Forelimb muscle (tissue), 1 donor: ENCODE measurements around the gene PTTG1IP2. TPM values are rescaled to one million over a fixed set of nuclear protein-coding genes. Genes with fewer than 3 reads are reported as not detected.

ENCODE experiments used
- DNase-seq: peaks from one replicate; pipeline ENCODE4 v3.0.0-alpha.2; 2013; ENCODE audit warnings: low read depth
- polyA plus RNA-seq: library from polyadenylated mRNA; unstranded; fragments of 120-200 nt; gene quantifications from one replicate; pipeline ENCODE4 v1.2.1, GENCODE V29; 2013; ENCODE audit not compliant: insufficient read length

Gene PTTG1IP2
- polyA plus RNA-seq, 1 donor: not detected

DNA sequence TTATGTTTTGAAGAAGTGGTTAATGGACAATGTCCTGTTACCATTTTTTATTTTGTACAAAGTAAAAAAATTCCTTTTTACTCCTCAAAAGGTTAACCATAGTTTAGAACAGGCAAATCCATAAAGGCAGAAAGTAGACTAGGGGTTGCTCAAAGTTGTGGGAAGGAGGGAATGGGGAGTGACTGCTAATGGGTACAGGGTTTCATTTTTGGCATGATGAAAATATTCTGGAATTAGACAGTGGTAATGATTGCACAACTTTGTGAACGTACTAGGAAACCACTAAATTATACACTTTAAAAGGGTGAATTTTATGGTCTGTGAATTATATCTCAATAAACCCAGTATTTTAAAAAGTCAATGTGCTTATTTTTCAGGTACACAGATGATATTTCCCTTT lies 91.3 kb downstream of the PTTG1IP2 start:
- DNase-seq: no peak

Other genes with a start within 250 kb of the PTTG1IP2 start
- 3.0 TPM for gene CFAP69, start 224.5 kb upstream of the PTTG1IP2 start, polyA plus RNA-seq
- gene FAM237B, start 148.3 kb upstream of the PTTG1IP2 start, polyA plus RNA-seq: 0.06 TPM
- 15.9 TPM for gene GTPBP10, start 122.9 kb upstream of the PTTG1IP2 start, polyA plus RNA-seq
- gene CLDN12, start 66.2 kb upstream of the PTTG1IP2 start, polyA plus RNA-seq: 23.3 TPM
- gene CDK14, start 126.7 kb downstream of the PTTG1IP2 start, polyA plus RNA-seq: 17.2 TPM